Gastroesophageal sphincter (tissue), 3 donors: ENCODE results near the gene NFYB.

Source experiments
- POLR2AphosphoS5 ChIP-seq: sonication (generic); formaldehyde crosslinking; IDR thresholded peaks from one replicate; pipeline ENCODE4 v1.6.1; 2017; ENCODE audit warnings: antibody characterized with exemption
- TF ChIP-seq, protein P1 (sequence below), 4 experiments: fragments of 200-600 bp in 2 of 4; fragments of 450-650 bp in 2 of 4; sonication (generic) in 1 of 4; IDR thresholded peaks; one replicate each; pipeline ENCODE4 v1.5.1; 2017 to 2019; ENCODE audit warnings: antibody characterized with exemption in 4 of 4, mild to moderate bottlenecking in 2 of 4, moderate library complexity in 2 of 4

- TF ChIP-seq, protein P1, sequence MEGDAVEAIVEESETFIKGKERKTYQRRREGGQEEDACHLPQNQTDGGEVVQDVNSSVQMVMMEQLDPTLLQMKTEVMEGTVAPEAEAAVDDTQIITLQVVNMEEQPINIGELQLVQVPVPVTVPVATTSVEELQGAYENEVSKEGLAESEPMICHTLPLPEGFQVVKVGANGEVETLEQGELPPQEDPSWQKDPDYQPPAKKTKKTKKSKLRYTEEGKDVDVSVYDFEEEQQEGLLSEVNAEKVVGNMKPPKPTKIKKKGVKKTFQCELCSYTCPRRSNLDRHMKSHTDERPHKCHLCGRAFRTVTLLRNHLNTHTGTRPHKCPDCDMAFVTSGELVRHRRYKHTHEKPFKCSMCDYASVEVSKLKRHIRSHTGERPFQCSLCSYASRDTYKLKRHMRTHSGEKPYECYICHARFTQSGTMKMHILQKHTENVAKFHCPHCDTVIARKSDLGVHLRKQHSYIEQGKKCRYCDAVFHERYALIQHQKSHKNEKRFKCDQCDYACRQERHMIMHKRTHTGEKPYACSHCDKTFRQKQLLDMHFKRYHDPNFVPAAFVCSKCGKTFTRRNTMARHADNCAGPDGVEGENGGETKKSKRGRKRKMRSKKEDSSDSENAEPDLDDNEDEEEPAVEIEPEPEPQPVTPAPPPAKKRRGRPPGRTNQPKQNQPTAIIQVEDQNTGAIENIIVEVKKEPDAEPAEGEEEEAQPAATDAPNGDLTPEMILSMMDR (IDR thresholded peaks at IDR 0.05), result no peak
- no peak for TF ChIP-seq POLR2AphosphoS5
These were observed 4.1 kb downstream of the NFYB start for GRCh38 chr12:104133866-104134265.
